Coronary artery (tissue), 2 donors: ENCODE results near the gene ACOX1.

Experiments
- DNase-seq: peaks from one replicate; pipeline ENCODE4 v3.0.0-alpha.2; 2017; ENCODE audit warnings: low spot score
- H3K27ac ChIP-seq, 2 donors: fragments of 200-600 bp; sonication (generic); one replicate each; pipeline ENCODE4 v1.5.1; 2016 to 2019
- H3K4me3 ChIP-seq: fragments of 200-600 bp; sonication (generic); 2 replicates; pipeline ENCODE4 v1.5.1; 2016; ENCODE audit warnings: mild to moderate bottlenecking, moderate library complexity
- TF ChIP-seq, protein P1 (sequence below): fragments of 200-600 bp; sonication (generic); IDR thresholded peaks from one replicate; pipeline ENCODE4 v1.5.1; 2019; ENCODE audit warnings: antibody characterized with exemption

ACOX1 gene

DNA sequence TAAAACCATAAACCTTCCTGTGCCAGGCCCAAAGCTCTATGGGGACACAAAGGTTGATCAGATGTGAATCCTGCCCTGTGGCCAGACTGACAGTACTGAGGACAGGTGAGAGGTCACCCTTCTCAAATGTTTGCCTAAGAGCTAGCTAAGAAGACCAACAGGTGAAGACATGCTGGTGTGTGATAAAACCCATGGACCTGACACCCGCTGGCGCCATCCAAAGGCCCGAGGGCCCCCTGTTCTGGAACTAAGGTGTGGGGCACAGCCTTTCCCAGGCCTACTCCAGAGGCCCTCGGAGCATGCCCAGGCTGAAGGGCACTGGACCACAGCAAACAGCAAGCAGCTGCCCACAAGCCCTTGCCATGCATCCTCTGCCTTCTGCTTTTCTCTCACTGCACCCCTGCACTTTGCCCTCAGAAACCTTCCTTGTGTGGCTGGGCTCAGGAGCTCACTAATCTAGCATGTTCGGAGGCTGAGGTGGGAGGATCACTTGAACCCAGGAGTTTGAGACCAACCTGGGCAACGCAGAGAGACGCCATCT, 16.5 kb upstream of the ACOX1 start:
- no peak for DNase-seq

DNA sequence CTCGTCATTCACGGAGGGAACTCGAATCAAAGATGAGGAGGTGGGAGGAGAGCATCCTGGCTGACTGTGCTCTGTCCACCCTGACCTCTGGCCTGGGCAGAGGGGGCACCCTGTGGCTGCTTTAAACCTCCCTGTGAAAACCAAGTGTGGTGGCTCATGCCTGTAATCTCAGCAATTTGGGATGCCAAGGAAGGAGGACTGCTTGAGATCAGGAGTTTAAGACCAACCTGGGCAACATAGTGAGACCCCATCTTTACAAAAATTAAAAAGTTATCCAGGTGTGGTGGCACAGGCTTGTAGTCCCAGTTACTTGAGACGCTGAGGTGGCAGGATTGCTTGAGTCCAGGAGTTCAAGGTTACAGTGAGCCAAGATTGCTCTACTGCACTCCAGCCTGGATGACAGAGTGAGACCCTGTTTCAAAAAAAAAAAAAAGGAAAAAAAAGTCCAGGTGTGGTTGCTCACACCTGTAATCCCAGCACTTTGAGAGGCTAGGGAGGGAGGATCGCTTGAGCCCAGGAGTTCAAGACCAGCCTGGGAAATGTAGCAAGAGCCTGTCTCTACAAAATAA, 15.9 kb upstream of the ACOX1 start:
- TF ChIP-seq, protein P1, sequence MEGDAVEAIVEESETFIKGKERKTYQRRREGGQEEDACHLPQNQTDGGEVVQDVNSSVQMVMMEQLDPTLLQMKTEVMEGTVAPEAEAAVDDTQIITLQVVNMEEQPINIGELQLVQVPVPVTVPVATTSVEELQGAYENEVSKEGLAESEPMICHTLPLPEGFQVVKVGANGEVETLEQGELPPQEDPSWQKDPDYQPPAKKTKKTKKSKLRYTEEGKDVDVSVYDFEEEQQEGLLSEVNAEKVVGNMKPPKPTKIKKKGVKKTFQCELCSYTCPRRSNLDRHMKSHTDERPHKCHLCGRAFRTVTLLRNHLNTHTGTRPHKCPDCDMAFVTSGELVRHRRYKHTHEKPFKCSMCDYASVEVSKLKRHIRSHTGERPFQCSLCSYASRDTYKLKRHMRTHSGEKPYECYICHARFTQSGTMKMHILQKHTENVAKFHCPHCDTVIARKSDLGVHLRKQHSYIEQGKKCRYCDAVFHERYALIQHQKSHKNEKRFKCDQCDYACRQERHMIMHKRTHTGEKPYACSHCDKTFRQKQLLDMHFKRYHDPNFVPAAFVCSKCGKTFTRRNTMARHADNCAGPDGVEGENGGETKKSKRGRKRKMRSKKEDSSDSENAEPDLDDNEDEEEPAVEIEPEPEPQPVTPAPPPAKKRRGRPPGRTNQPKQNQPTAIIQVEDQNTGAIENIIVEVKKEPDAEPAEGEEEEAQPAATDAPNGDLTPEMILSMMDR = no peak
- Histone ChIP-seq H3K4me3 (no peak overlapping the region), H3K27ac (no peak overlapping the region)
- DNase-seq = no peak

More for the DNA sequence above, 16.5 kb upstream of the ACOX1 start:
- TF ChIP-seq, protein P1 = no peak
- Histone ChIP-seq H3K27ac (no peak overlapping the region), H3K4me3 (no peak overlapping the region)

DNA sequence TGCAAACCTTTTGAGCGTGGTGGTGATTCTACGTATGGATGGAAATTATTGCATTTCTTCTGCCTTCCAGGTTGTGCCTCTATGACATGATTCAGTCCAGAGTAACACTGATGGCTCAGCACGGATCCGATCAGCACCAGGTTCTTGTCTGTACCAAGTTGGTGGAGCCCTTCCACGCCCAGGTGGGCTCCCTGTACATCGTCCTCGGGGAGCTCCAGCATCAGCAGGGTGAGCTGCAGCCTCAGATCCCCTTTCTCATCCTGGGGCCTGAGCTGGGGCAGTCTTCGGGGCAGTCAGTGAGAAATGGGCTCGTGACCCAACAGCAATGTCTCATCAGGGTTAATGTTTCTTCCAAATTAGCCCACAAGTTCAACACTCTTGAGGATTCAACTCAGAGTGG, 12.4 kb upstream of the ACOX1 start:
- no peak for DNase-seq
- Histone ChIP-seq H3K4me3 (no peak overlapping the region), H3K27ac (no peak overlapping the region)
- TF ChIP-seq, protein P1 = no peak

DNA sequence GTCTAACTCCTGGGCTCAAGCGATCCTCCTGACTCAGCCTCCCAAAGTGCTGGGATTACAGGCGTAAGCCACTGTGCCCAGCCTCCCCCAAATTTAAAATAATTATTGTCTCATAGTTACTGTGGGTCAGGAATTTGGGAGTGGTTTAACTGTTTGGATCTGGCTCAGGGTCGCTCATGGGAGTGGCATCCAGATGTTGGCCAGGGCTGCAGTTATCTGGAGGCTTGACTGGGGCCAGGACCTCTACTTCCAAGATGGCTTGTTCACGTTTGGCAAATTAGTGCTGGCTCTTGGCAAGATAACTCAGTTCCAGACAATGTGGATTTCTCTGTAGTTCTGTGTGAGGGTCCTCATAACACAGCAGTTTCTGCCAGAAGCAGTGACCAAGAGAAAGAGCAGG, 8.1 kb upstream of the ACOX1 start:
- TF ChIP-seq, protein P1 = no peak
- Histone ChIP-seq H3K27ac (no peak overlapping the region), H3K4me3 (no peak overlapping the region)
- no peak for DNase-seq

DNA sequence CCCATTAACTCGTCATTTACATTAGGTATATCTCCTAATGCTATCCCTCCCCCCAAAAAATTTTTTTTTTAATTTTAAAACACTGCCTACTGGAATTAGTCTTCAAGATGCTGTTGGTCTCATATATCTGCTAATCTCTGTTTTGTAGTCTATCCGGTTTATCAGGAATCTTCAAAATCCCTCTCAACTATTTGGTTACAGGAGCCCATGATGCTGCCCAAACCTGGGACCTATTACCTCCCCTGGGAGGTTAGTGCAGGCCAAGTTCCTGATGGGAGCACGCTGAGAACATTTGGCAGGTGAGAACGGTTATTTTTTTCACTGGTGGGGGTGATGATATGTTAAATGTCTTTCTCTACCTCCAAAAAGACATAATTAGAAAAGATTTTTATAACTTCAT, 7.0 kb upstream of the ACOX1 start:
- DNase-seq = no peak
- TF ChIP-seq, protein P1 = no peak
- no peak overlapping the region for H3K4me3 ChIP-seq
- H3K27ac ChIP-seq = no peak overlapping the region

DNA sequence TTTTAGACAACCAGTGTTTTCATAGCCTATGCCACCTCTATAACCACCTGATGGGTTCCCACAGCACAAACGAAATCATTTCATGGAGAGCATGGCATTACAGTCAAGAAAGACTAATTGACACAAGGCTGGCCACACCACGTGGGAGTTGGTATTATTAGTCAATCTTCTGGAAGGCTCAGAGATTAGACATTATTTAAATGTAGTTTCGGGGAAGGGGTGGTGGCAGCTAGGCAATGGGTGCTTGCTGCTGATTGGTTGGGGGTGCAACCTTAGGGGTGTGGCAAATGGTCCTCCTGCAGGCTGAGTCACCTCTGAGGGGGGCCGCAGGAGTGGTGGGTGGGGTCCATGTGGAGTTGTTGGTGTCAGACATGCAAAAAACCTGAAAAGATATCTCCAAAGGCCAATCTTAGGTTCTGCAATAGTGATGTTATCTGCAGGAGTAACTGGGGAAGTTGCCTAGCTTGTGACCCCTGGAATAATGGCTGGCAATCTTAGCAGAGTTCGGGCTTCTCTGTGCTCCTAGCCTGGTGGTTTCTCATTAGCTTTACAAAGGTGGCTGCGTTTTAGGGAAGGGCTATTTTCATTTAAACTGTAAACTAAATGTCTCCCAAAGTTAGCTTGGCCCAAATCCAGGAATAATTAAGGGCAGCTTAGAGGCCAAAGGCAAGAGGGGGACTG, 4.7 kb upstream of the ACOX1 start:
- no peak overlapping the region for H3K27ac ChIP-seq
- no peak overlapping the region for H3K4me3 ChIP-seq
- TF ChIP-seq, protein P1 = no peak
- no peak for DNase-seq
